K562 (cell line): ENCODE measurements around the gene PRAMEF1.
"Not testable (repeated sequence)": the region's sequence is repeated elsewhere in the genome, so short reads cannot be mapped to it uniquely, and the experiment has no call there.

Experiments used
- CHCHD3 ChIP-seq: fragments of 250-450 bp; sonication (Bioruptor Pico); IDR thresholded peaks from 2 replicates; pipeline ENCODE4 v2.1.2; 2022; ENCODE audit warnings: mild to moderate bottlenecking
- CTCF ChIP-seq, 3 experiments: IDR thresholded peaks in 2 of 3; conservative IDR thresholded peaks in 1 of 3; 2 replicates each; pipeline ENCODE4 v1.5.1; 2011 to 2012; ENCODE audit warnings: low read length in 3 of 3, mild to moderate bottlenecking in 3 of 3, control low read depth in 2 of 3, improper control_type of control experiment in 1 of 3, inconsistent platforms in 1 of 3, low read depth in 1 of 3, mixed read lengths in 1 of 3, moderate library complexity in 1 of 3; ENCODE audit not compliant: insufficient read depth in 2 of 3
- ETS1 ChIP-seq: conservative IDR thresholded peaks from 2 replicates; pipeline ENCODE4 v1.6.1; 2011; ENCODE audit warnings: low read depth, mild to moderate bottlenecking, low read length; ENCODE audit not compliant: control insufficient read depth
- FOXJ3 ChIP-seq: sonication (generic); formaldehyde crosslinking; IDR thresholded peaks from 2 replicates; pipeline ENCODE4 v1.4.0; 2020; ENCODE audit warnings: mild to moderate bottlenecking, missing genetic modification reagents
- HMG20B ChIP-seq: fragments of 250-450 bp; sonication (Bioruptor Pico); IDR thresholded peaks from 2 replicates; pipeline ENCODE4 v1.5.0; 2021; ENCODE audit warnings: mild to moderate bottlenecking
- SP2 ChIP-seq: IDR thresholded peaks from 2 replicates; pipeline ENCODE4 v1.6.1; 2011; ENCODE audit warnings: mild to moderate bottlenecking, low read depth, low read length, moderate library complexity; ENCODE audit not compliant: poor library complexity, severe bottlenecking; ENCODE audit errors: extremely low read depth
- USF1 ChIP-seq: sonication (generic); formaldehyde crosslinking; IDR thresholded peaks from 2 replicates; pipeline ENCODE4 v1.9.0; 2022; ENCODE audit warnings: mild to moderate bottlenecking, missing genetic modification reagents
- ZFP91 ChIP-seq: sonication (generic); formaldehyde crosslinking; IDR thresholded peaks from 2 replicates; pipeline ENCODE4 v1.8.0; 2022; ENCODE audit warnings: mild to moderate bottlenecking, missing genetic modification reagents
- ZNF197 ChIP-seq: fragments of 200-800 bp; sonication (Bioruptor generic); IDR thresholded peaks from 2 replicates; pipeline ENCODE4 v1.6.1; 2016; ENCODE audit warnings: low read depth, missing genetic modification characterization, missing compliant biosample characterization
- ZNF766 ChIP-seq: fragments of 200-800 bp; sonication (Bioruptor generic); conservative IDR thresholded peaks from 2 replicates; pipeline ENCODE4 v1.6.1; 2016; ENCODE audit warnings: missing genetic modification characterization, missing compliant biosample characterization

GRCh38 chr1:12831310-12831709 lies 40.1 kb downstream of the PRAMEF1 start, which contains the start of gene PRAMEF11:
- not testable (repeated sequence) for TF ChIP-seq SP2; FOXJ3 (CRISPR knock-in tag); USF1 (CRISPR knock-in tag); ZFP91 (CRISPR knock-in tag); CTCF (IDR thresholded peaks at IDR 0.05 in 2 of 3, conservative IDR thresholded peaks at IDR 0.05 in 1 of 3; ENCODE audit: insufficient read depth in 2 of 3, low read depth in 1 of 3, low read length in 3 of 3); CHCHD3 (CRISPR knock-in tag); HMG20B; ETS1; ZNF197 (CRISPR knock-in tag); ZNF766 (CRISPR knock-in tag)
